Duodenal mucosa (tissue), 2 donors: ENCODE results near the gene CMBL.

Source experiments
- H3K27ac ChIP-seq: one replicate; pipeline ENCODE4 v1.7.0; 2013; ENCODE audit warnings: low read depth, low read length
- H3K27me3 ChIP-seq, 2 donors: one replicate each; pipeline ENCODE4 v1.7.0; 2013; ENCODE audit warnings: low read length in 2 of 2, control low read depth in 1 of 2; ENCODE audit not compliant: insufficient read depth in 2 of 2, control insufficient read depth in 1 of 2
- H3K36me3 ChIP-seq, 2 donors: one replicate each; pipeline ENCODE4 v1.7.0; 2013; ENCODE audit warnings: low read length in 2 of 2, control low read depth in 1 of 2; ENCODE audit not compliant: insufficient read depth in 2 of 2, control insufficient read depth in 1 of 2
- H3K4me1 ChIP-seq, 2 donors: one replicate each; pipeline ENCODE4 v1.7.0; 2013; ENCODE audit warnings: low read length in 2 of 2, control low read depth in 1 of 2; ENCODE audit not compliant: insufficient read depth in 2 of 2, control insufficient read depth in 1 of 2
- H3K4me3 ChIP-seq, 2 donors: one replicate each; pipeline ENCODE4 v1.7.0; 2013; ENCODE audit warnings: low read length in 2 of 2, low read depth in 1 of 2
- H3K9ac ChIP-seq, 2 donors: one replicate each; pipeline ENCODE4 v1.7.0; 2013; ENCODE audit warnings: low read length in 2 of 2, low read depth in 1 of 2
- H3K9me3 ChIP-seq, 2 donors: one replicate each; pipeline ENCODE4 v1.7.0; 2013; ENCODE audit warnings: low read length in 2 of 2, control low read depth in 1 of 2; ENCODE audit not compliant: control insufficient read depth in 1 of 2

The CMBL gene

DNA sequence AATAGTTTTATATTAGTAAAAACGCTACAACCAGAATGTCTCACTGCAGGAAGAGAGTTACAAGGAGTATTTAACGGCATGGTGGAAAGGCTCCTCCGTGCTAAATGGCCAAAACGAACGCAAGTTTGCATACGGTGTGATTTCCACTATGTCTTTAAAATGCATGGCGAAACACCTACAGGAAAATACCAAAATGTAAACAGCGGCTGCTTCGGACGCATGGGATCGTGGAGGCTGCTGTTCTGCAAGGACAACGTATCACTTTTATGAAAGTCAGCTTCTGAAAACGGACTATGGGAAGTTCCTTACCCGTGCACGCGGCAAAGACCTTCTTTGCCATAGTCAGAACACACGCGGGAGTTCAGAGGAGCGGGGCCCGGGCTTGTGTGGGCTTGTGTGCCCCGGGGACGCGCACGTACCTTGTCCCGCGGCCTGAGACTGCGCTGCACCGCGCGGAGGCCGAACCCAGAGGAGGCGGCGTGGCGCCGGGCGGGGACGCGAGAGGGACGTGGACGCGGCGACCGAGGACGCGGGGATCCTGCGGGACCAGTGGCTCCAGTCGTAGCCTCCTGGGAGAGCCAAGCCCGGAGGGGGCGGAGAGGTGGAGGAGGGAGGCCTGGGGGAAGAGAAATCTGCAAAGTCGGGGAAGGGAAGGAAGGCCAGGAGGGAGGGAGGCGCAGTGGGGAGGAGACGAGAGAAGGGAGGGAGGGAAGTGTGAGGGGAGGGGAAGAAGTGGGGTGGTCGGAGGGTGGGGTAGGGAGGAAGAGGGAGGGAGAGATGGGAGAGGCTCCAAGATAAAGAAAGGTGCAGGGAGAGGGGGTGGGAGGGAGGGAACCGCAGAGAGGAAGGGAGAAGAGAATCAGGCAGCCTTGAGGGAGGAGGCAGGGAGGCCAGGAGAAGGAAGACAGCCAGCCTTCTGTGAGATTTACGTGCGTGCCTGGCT is at the start of gene CMBL:
CMBL (minus strand) TSS at position 697 of the 943 bp plus-strand sequence. CDS start 17,140 bp downstream, outside the sequence.
- H3K27me3 ChIP-seq, result no peaks in the 10 kb centered on the region
- H3K4me1 ChIP-seq, result peaks cover 34 to 40% of the 10 kb centered on the region in 2 donors
- H3K36me3 ChIP-seq, result peaks cover 0 to 3% of the 10 kb centered on the region in 2 donors
- H3K4me3 ChIP-seq, result peak within 1 kb of the TSS; percentile 85
- peak within 1 kb of the TSS; percentile 43 to 88 for H3K9ac ChIP-seq
- H3K27ac ChIP-seq, result peak within 1 kb of the TSS; percentile 92
- no peaks in the 10 kb centered on the region for H3K9me3 ChIP-seq

DNA sequence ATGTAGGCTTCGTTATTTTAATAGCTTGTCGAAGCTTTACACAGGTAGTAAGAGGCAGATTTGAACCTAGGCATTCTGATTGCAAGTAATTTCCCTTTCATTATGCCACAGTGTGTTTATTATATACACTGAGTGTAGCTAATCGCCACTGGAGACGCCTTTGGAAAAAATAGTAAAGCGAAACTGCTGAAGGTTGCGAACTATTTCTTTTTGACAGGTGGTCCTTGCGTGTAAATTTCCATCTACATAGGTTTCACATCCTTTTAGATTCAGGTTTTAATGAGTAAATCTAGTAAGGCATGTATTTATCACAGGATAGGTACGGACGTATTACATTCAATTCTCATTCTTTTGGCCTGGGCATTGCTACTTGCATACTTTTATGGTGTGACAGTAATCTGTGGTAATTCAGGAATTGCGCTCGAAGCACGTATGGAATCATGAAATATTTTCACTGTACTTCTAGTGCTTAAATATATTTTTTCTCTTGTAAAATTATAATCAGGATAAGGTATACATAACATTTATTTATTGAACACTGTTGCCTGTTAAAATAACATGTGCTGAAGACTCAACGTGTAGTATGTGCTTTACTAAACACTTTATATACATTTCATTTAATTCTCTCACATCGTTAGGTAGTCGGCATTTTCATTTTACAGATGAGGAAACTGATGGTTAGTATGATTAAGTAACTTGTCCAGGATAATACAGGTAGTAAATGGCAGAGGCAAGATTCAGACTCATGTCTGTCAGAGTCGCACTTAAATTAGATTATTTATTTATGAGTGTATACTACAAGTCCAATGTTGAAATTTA is 47.6 kb upstream of the CMBL start:
- Histone ChIP-seq H3K27me3 (no peaks in the 10 kb centered on the region), H3K4me3 (peak overlapping the region; percentile 88 to 97), H3K9ac (peak overlapping the region; percentile 65 to 98), H3K36me3 (peaks cover 0 to 3% of the 10 kb centered on the region in 2 donors), H3K9me3 (no peaks in the 10 kb centered on the region), H3K4me1 (peaks cover 25 to 34% of the 10 kb centered on the region in 2 donors), H3K27ac (peak overlapping the region; percentile 97)

DNA sequence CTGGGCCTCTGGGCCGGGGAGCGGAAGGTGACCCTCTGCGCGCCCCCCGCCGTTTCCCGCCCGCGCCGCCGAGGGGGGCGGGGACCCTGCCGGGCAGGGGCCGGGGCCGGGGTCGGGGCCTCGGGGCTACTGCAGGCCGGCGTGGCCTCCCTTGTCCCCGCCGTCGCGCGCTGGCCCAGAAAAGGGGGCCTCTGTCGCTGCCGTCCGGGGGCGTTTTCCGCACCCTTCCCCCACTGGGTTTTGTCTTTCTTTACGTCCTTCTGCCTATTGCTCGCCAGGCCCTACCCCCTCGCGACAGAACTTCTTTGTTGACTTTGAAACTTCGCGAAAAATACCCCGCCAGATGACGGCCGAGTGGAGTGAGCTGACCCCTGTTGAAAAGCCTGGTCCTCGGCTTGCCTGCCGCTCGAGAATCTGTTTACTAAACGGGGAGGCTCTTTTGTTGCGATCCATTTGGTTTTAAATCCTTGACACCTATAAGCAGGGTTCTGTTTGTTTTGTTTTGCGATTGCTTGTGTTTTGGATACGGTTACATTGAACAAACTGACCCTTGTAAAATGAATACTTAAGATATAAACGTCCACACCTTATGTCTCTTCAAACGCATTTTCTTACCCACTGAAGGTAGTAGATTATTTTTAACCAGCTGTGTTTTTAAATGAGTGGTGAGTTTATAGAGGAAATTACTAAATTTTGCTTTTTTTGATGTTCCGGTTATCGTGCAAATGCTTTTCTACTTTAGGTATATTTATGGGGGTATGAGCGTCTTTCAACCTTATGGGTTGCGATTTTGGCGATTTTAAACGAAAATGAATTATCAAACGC is 46.6 kb upstream of the CMBL start:
- no peaks in the 10 kb centered on the region for H3K27me3 ChIP-seq
- peak overlapping the region; percentile 97 for H3K27ac ChIP-seq
- H3K4me3 ChIP-seq, result peak overlapping the region; percentile 88 to 97
- no peaks in the 10 kb centered on the region for H3K9me3 ChIP-seq
- H3K4me1 ChIP-seq, result peaks cover 25 to 34% of the 10 kb centered on the region in 2 donors
- peaks cover 0 to 3% of the 10 kb centered on the region in 2 donors for H3K36me3 ChIP-seq
- H3K9ac ChIP-seq, result peak overlapping the region; percentile 65 to 98

DNA sequence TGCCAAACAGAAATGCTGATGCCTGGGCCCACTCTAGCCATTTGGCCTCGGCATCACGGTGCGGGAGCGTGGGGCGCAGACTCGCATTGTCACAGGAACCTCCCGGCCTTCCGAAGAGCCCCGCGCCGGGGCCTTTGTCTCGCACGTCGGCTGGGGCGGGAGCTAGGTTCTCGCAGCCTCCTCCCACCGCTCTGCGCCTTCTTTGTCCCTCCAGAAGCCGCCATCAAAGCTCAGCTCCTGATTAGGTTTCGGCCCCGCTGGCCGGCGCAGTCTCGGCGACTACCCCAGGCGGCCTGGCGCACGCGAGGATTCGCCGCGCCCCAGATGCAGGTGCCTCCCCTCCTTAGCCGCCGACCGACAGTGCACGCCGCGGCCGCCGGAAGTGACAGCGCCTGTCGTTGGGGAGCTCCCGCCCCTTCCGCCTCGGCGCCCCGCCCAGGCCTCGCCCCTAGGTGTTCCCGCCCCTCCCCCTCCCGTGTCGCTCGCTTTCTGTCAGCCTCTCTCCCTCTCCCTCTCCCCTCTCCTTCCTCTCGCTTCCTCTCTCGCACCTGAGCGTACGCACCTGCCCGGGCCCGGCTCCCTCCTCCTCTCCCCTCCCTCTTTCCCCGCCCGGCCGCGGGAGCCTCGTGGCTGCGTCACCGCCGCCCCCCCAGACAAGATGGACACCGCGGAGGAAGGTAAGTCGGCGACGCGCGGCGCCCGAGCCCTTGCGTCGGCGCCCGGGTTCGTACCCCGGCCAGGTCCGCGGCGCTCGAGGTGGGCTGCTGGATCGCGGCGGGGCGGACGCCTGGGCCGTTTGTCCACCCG is 45.7 kb upstream of the CMBL start, which contains the start of gene MARCHF6:
MARCHF6 (plus strand) TSS at position 455 of the 807 bp plus-strand sequence; CDS start at position 659, 204 bp downstream.
- Histone ChIP-seq H3K4me3 (peak within 1 kb of the TSS; percentile 88 to 97), H3K27me3 (no peaks in the 10 kb centered on the region), H3K4me1 (peaks cover 25 to 30% of the 10 kb centered on the region in 2 donors), H3K9ac (peak within 1 kb of the TSS; percentile 87 to 98), H3K27ac (peak within 1 kb of the TSS; percentile 97), H3K9me3 (no peaks in the 10 kb centered on the region), H3K36me3 (no peaks in the 10 kb centered on the region)

DNA sequence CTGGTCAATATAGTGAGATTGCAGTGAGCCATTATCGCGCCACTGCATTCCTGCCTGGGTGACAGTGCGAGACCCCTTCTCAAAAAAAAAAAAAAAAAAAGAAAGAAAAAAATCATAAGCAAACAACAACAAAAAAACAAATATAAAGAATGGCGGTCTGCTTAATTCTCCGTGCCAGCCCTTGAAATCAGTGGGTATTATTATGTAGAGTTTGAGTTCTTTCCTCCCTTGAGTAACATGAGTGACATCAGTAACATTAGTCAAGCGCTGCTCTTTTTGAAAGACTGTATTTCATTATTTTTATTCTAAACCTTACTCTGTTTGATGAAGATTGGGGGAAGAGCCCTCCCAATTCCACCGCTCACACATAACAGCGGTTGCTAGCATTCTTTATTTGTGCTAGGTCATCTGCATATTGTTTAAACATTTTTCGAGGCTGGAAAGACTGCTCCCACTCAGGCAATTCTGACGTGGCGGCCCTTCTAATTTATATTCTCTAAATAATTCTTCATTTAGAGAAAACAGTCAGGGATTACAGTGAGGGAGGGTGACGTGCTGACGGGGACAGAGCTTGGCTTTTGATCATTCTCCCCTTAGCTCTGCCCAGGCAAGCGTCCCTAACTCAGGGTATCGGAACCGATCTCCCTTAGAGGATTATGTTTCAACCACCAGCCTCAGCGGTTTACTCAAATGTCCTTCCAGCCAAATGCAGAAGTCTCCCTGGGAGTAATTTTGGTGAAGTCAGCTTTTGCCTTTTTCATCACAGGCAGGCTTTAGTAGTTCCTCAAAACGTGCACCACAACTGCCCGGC is 44.9 kb upstream of the CMBL start:
- Histone ChIP-seq H3K27ac (peak overlapping the region; percentile 97), H3K9me3 (no peaks in the 10 kb centered on the region), H3K4me3 (peak overlapping the region; percentile 88 to 97), H3K27me3 (no peaks in the 10 kb centered on the region), H3K9ac (peak overlapping the region; percentile 87 to 98), H3K36me3 (no peaks in the 10 kb centered on the region), H3K4me1 (peaks cover 23 to 24% of the 10 kb centered on the region in 2 donors)

DNA sequence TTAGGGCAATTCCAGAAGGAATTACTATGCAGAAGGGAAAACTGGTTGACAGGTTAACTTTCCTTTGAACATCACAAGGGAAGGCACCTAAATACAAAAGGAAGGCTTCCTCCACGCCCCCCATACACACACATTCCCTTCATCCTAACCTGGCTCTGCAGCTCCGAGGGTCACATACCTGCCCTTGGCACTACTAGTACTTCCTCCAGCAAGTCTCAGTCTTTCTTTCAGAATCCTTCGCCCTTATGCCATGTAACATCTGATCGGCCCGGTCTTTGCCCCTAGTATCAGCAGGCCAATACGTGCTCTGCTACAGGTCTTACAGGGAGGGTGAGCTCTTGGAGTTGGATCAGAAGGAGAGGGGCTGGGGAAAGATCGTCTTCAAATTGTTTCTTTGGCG is 44.2 kb upstream of the CMBL start:
- Histone ChIP-seq H3K27ac (no peak overlapping the region), H3K9ac (no peak overlapping the region), H3K4me1 (peaks cover 17 to 23% of the 10 kb centered on the region in 2 donors), H3K9me3 (no peaks in the 10 kb centered on the region), H3K36me3 (no peaks in the 10 kb centered on the region), H3K27me3 (no peaks in the 10 kb centered on the region), H3K4me3 (no peak overlapping the region)

DNA sequence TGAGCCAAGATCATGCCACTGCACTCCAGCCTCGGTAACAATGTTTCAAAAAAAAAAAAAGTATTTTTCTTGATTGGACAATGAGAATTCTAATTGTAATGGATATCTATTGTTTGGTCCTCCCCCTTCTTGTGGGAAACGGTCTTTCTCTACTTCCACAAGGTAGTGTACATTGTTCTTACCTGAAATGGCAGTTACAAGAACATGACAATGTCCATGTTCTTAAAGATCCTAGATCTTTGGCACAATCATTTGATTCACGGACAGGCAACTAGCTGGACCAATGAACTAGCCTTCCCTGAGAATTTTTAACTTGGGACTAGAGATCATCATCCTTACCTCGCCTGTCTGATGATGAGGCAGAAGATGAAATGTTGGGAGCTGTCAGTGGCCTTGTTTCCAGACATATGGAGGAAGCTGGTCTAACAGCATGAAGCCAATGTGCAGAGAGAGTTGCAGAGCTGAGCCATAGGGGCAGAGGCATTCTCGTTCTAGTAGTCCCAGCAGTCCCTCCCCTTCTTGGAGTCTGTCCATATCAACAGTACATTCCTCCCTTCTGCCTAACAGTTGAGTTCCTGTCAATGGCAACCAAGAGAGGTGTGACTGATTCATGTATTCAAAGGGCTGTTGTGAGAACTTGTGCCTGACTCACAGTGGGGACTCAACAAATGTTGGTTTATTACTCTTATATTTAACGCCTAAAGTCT is 43.6 kb upstream of the CMBL start:
- H3K4me3 ChIP-seq, result no peak overlapping the region
- H3K9me3 ChIP-seq, result no peaks in the 10 kb centered on the region
- no peak overlapping the region for H3K9ac ChIP-seq
- peaks cover 14 to 20% of the 10 kb centered on the region in 2 donors for H3K4me1 ChIP-seq
- no peaks in the 10 kb centered on the region for H3K36me3 ChIP-seq
- H3K27me3 ChIP-seq, result no peaks in the 10 kb centered on the region
- no peak overlapping the region for H3K27ac ChIP-seq

DNA sequence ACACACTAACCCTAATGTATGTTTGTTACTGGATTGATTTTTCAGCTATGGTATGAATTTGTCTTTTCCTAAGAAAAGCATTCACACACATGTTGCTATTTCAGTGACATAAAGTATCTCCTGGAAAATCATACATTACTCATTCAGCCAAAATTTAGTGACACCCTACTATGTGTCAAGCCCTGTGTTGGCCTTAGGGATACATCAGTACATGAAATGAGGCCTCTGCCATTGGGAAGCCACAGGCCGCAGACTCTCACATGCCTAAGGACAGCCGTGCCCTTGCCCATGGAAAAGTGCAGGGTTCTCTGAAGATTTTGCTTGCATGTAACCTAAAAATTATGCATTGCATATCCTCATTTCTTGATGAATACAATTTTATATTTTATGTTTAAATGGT is 40.6 kb upstream of the CMBL start:
- Histone ChIP-seq H3K9ac (no peak overlapping the region), H3K36me3 (no peaks in the 10 kb centered on the region), H3K27me3 (no peaks in the 10 kb centered on the region), H3K27ac (no peak overlapping the region), H3K4me1 (peaks cover 12 to 14% of the 10 kb centered on the region in 2 donors), H3K4me3 (no peak overlapping the region), H3K9me3 (no peaks in the 10 kb centered on the region)
